Measurements from ENCODE around the gene ZNF394.
"Not testable (repeated sequence)": the region's sequence is repeated elsewhere in the genome, so short reads cannot be mapped to it uniquely, and the experiment has no call there.

The ZNF394 gene

GRCh38 chr7:99499721-99500636 is at the start of gene ZNF394:
Gene ZNF394 (minus strand): TSS chr7:99500281. CDS start chr7:99500093, 188 bp downstream.
- DNase-seq, result peak; percentile 91

DNA sequence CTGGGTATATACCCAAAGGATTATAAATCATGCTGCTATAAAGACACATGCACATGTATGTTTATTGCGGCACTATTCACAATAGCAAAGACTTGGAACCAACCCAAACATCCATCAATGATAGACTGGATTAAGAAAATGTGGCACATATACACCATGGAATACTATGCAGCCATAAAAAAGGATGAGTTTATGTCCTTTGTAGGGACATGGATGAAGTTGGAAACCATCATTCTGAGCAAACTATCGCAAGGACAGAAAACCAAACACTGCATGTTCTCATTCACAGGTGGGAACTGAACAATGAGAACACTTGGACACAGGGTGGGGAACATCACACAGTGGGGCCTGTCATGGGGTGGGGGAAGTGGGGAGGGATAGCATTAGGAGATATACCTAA is 49.5 kb upstream of the ZNF394 start:
- not testable (repeated sequence) for DNase-seq

DNA sequence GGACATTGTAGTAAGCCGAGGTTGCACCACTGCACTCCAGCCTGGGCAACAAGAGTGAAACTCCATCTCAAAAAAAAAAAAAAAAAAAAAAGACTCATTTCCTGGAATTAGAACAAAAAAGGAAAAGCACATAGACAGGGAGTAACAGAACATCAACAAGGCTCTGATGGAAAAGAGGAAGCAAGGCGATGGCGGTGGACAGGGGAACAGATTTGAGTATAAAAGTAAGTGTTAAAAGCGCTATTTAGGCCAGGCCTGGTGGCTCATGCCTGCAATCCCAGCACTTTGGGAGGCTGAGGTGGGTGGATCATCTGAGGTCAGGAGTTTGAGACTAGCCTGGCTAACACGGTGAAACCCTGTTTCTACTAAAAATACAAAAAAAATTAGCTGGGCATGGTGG is 45.2 kb upstream of the ZNF394 start:
- not testable (repeated sequence) for DNase-seq

DNA sequence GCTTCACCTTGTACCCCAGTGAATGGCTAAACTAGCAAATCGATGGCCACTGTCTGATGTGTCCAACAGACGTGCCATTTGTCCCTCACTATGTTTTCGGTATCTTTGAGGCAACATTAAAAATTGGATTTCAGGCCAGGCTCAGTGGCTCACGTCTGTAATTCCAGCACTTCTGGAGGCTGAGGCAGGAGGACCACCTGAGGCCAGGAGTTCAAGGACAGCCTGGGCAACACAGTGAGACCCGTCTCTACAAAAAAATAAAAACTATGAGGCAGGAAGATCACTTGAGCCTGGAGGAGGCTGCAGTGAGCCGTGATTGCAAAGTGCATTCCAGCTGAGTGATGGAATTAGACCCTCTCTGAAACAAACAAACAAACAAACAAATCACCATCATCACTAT is 43.8 kb upstream of the ZNF394 start:
- DNase-seq, result no peak

DNA sequence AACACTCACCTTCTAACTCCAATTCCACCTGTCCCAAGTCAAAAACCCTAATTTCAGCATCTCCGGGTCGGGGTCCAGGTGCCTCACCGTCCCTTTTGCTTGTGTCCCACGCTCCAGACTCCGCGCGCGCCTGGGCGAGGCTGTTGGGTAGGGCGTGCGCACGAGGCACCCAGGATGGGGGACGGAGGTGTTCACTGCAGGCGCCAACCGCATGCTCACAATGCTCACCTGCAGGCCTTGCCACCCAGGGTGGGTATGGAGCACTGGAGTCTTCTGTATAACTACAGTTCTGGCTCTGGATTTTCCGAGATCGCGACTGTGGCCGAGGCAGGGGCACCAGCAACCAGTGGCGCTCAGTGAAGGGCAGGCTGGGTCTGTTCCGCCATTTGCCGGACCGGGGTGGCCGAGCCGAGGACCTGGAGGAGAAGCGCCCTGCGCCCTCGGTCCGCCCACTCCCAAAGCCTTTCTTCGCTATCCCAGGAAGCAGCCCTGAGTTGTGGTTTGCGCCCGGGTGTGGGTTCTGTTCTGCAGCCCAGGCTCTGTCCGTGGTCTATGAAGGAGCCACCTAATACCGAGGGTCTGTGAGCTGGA is 43.1 kb upstream of the ZNF394 start:
- no peak for DNase-seq

DNA sequence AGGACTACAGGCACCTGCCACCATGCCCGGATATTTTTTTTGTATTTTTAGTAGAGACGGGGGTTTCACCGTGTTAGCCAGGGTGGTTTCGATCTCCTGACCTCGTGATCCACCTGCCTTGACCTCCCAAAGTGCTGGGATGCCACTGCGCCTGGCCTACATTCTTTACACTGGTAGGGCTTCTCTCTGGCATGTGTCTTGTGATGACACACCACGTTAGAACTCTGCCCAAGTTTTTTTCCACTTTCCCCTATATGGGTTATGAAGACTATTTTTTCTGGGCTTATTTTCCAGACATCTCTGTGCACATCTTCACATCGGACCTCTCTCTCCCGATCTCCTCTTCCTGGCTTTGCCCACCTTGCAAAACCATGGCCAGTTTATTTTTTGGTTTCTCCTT is 41.1 kb upstream of the ZNF394 start:
- DNase-seq, result no peak

DNA sequence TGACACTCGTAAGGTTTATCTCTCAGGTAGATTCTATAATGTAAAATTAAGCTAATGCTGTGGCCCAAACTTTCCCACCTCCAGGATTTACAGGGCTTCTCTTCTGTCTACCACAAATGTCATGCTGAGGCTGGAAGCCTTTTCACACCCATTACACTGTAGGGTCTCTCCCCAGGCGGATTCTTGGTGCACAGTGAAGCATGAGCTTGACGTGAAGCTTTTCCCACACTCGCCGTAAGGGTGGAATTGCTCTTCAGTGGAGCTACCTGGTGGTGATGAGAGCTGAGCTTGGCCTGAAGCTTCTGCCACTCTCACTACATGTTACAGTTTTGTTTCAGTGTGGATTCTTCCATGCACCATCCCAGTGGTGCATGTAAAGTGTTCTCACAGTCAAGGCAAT is 40.5 kb upstream of the ZNF394 start:
- DNase-seq, result no peak

GRCh38 chr7:99539213-99539811 is 39.2 kb upstream of the ZNF394 start:
- DNase-seq, result no peak

GRCh38 chr7:99535667-99536066 is 35.6 kb upstream of the ZNF394 start:
- no peak for DNase-seq

DNA sequence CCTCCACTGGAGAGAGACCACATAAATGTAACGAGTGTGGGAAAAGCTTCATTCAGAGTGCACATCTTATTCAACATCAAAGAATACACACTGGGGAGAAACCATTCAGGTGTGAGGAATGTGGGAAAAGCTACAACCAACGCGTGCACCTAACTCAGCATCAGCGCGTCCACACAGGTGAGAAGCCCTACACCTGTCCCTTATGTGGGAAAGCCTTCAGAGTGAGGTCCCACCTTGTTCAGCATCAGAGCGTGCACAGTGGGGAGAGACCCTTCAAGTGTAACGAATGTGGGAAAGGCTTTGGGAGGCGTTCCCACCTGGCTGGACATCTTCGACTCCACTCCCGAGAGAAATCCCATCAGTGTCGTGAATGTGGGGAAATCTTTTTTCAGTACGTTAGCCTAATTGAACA is 31.3 kb upstream of the ZNF394 start:
- DNase-seq, result no peak

GRCh38 chr7:99525713-99526440 is 25.8 kb upstream of the ZNF394 start:
- DNase-seq, result no peak

GRCh38 chr7:99521399-99521798 is 21.3 kb upstream of the ZNF394 start:
- no peak for DNase-seq

GRCh38 chr7:99514050-99514449 is 14.0 kb upstream of the ZNF394 start:
- DNase-seq, result no peak

DNA sequence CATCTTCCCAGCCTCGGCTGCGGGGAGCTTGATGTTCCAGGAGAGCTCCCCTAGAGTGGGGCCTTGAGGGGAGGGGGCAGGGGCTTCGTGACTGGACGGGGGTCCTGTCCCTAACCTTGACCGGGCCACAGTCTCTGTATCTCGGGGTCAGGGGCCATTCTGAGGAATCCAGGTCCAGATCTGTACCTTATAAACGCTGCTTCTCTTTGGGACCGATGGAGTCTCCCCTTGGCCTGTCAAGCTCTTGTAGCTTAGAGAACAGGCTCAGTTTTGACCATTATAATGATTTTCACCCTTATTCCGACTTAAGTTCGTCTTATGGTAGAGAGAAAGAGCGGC is 5.2 kb upstream of the ZNF394 start:
- DNase-seq, result no peak

GRCh38 chr7:99504603-99505323 is 4.7 kb upstream of the ZNF394 start, which contains the start of gene ZKSCAN5:
Gene ZKSCAN5 (plus strand): TSS chr7:99504662. CDS start chr7:99506045, 1,383 bp downstream.
- peak; percentile 92 for DNase-seq

DNA sequence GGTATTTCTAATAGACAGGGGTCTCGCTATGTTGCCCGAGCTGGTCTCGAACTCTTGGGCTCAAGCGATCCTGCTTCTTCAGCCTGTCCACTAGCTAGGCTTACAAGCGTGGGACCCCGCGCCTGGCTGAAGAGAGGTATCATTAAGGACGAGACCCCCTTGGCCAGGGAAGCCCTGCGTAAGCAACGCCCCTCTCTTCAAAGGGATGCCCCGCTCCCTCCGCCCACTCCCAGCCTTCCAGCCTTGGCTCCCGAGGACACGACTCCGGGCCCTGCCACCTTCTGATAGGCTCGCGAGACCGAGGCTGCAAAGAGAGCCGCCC is 4.2 kb upstream of the ZNF394 start:
- peak; percentile 98 for DNase-seq

GRCh38 chr7:99501236-99501635 is 1.2 kb upstream of the ZNF394 start:
- not testable (repeated sequence) for DNase-seq

GRCh38 chr7:99500637-99501009 is 542 bp upstream of the ZNF394 start:
- DNase-seq, result no peak

- DNase-seq, result no peak
These were observed 735 bp downstream of the ZNF394 start for GRCh38 chr7:99499371-99499720.

DNA sequence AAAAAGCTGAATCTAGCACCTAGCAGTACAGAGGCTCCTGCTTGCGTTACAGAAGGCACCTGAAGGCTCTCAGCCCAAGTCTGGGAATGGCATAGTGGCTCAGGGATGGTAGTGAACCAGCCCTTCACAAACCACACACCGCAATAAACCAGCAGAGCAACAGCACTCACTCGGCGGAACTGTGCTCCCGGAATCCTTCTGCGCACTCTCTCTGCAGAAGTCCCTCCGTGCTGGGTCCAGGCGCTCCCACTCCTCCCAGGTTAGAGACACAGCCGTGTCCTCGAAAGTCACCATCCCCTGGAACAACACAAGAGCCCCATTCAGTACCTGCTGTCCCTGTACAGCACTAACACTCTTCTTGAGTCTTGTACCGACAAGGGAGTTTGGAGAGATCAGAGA is 1.5 kb downstream of the ZNF394 start:
- DNase-seq, result no peak

- DNase-seq, result no peak
These were observed 2.1 kb downstream of the ZNF394 start for GRCh38 chr7:99497766-99498545.

DNA sequence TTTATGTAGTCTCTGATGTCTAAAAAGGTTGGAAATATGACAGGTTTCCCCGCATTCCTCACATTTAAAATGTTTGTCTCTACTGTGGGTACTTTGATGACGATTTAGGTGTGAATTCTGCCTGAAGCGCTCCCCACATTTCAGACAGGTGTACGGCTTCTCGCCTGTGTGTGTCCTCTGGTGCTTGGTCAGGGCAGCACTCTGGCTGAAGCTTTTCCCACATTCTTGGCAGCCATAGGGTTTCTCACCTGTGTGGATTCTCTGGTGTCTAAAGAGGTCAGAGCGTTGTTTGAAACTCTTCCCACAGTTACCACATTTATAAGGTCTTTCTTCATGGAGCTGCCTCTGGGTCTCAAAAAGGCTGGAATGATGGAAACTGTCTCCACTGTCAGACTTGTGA is 6.3 kb downstream of the ZNF394 start:
- DNase-seq, result no peak

All from NCI-H2171 (cell line).